Sigmoid colon (tissue), 7 donors: ENCODE results near the gene ENAH. TPM values are rescaled to one million over a fixed set of nuclear protein-coding genes. Genes with fewer than 3 reads are reported as not detected.

Source experiments
- DNase-seq: peaks from one replicate; pipeline ENCODE4 v3.0.0-alpha.2; 2019
- H3K27ac ChIP-seq, 4 donors: fragments of 200-600 bp; sonication (generic); one replicate each; pipeline ENCODE4 v1.5.1; 2016 to 2019; ENCODE audit warnings: mild to moderate bottlenecking in 1 of 4
- H3K27me3 ChIP-seq, 3 donors: fragments of 200-600 bp; sonication (generic); one replicate each; pipeline ENCODE4 v1.5.1; 2019; ENCODE audit warnings: mild to moderate bottlenecking in 1 of 3
- H3K36me3 ChIP-seq, 4 donors: fragments of 200-600 bp; sonication (generic); one replicate each; pipeline ENCODE4 v1.5.1; 2016 to 2019
- H3K4me1 ChIP-seq, 4 donors: fragments of 200-600 bp; sonication (generic); one replicate each; pipeline ENCODE4 v1.5.1; 2017 to 2019
- H3K4me3 ChIP-seq, 4 donors: fragments of 200-600 bp; sonication (generic); one replicate each; pipeline ENCODE4 v1.5.1; 2017 to 2019; ENCODE audit warnings: mild to moderate bottlenecking in 2 of 4, moderate library complexity in 1 of 4
- H3K9me3 ChIP-seq, 4 donors: fragments of 200-600 bp in 3 of 4; sonication (generic) in 3 of 4; one replicate each; pipeline versions ENCODE4 v1.5.1 to v1.6.1; 2013 to 2019
- EP300 ChIP-seq, 4 donors: sonication (generic); formaldehyde crosslinking; IDR thresholded peaks; one replicate each; pipeline ENCODE4 v1.6.1; 2017; ENCODE audit warnings: antibody characterized with exemption in 4 of 4
- POLR2A ChIP-seq, 2 donors: fragments of 450-650 bp; IDR thresholded peaks; one replicate each; pipeline ENCODE4 v1.6.1; 2016; ENCODE audit warnings: antibody characterized with exemption in 2 of 2, mild to moderate bottlenecking in 2 of 2, moderate library complexity in 2 of 2
- POLR2AphosphoS5 ChIP-seq, 4 donors: sonication (generic); formaldehyde crosslinking; IDR thresholded peaks; one replicate each; pipeline ENCODE4 v1.6.1; 2017; ENCODE audit warnings: antibody characterized with exemption in 4 of 4
- WGBS, 2 donors: extraction: QIAGEN DNeasy Blood & Tissue Kit; methylation state at CpG; one replicate each; pipeline ENCODE4 v1.1.7; 2013; 5-methylcytosine and 5-hydroxymethylcytosine counted together
- intact Hi-C: fragments of 100-400 bp; cut with DNase I; formaldehyde crosslinking; loops from one replicate; pipeline ENCODE4 v1.15.1; 2023
- polyA plus RNA-seq, 3 donors: library from polyadenylated mRNA; stranded (reverse); fragments of 200-250 nt; gene quantifications; one replicate each; pipeline ENCODE4 v1.2.3, GENCODE V29; 2013
- total RNA-seq, 4 donors: library from RNA; depleted of rRNA; stranded (reverse); fragments of >200 nt; gene quantifications; one replicate each; pipeline ENCODE4 v1.1.0, GENCODE V29; 2016
- TF ChIP-seq, protein P1 (sequence below), 4 experiments: fragments of 450-650 bp in 3 of 4; fragments of 200-600 bp in 1 of 4; IDR thresholded peaks; one replicate each; pipeline ENCODE4 v1.5.1; 2016 to 2019; ENCODE audit warnings: antibody characterized with exemption in 4 of 4, mild to moderate bottlenecking in 3 of 4, moderate library complexity in 2 of 4
- donor health status: healthy with polysubstance abuse.
- donor health status: Bipolar disorder and iron deficiency.
- donor health status: healthy.

The ENAH gene
- total and polyA plus RNA-seq, 7 donors, result 9.6 to 197 (median 92.2) TPM

DNA sequence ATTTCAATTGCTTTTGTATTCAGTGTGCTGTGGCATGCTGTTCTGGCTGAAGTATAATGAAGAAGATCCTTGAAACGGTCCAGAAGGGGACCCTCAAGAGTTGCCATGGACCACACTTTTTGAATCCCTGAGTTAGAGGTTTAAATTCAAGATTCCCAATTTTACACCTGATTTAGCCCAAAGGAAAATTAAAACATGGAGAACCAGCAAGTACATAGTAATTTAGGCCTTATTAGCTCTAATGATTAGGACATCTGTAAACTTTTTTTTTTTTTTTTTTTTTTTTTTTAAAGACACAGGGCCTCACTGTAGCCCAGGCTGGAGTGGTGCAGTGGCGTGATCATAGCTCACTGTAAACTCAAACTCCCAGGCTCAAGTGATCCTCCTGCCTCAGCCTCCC, 107.3 kb downstream of the ENAH start:
- Histone ChIP-seq H3K27me3 (no peaks in the 10 kb centered on the region), H3K36me3 (no peaks in the 10 kb centered on the region), H3K9me3 (no peaks in the 10 kb centered on the region), H3K4me1 (peaks cover 0 to 75% (median 54%) of the 10 kb centered on the region in 4 donors), H3K4me3 (no peak overlapping the region), H3K27ac (peak overlapping the region in 2 of 4 donors; percentile 63)
- no peak for DNase-seq
- WGBS, 2 donors, result 88 to 94% methylated on average over 2 of the region's 2 CpGs
- TF ChIP-seq, protein P1, sequence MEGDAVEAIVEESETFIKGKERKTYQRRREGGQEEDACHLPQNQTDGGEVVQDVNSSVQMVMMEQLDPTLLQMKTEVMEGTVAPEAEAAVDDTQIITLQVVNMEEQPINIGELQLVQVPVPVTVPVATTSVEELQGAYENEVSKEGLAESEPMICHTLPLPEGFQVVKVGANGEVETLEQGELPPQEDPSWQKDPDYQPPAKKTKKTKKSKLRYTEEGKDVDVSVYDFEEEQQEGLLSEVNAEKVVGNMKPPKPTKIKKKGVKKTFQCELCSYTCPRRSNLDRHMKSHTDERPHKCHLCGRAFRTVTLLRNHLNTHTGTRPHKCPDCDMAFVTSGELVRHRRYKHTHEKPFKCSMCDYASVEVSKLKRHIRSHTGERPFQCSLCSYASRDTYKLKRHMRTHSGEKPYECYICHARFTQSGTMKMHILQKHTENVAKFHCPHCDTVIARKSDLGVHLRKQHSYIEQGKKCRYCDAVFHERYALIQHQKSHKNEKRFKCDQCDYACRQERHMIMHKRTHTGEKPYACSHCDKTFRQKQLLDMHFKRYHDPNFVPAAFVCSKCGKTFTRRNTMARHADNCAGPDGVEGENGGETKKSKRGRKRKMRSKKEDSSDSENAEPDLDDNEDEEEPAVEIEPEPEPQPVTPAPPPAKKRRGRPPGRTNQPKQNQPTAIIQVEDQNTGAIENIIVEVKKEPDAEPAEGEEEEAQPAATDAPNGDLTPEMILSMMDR (IDR thresholded peaks at IDR 0.05), result no peak
- TF ChIP-seq POLR2AphosphoS5 (IDR thresholded peaks at IDR 0.05) (no peak), POLR2A (IDR thresholded peaks at IDR 0.05) (no peak)
- intact Hi-C loops, result no loop called here

DNA sequence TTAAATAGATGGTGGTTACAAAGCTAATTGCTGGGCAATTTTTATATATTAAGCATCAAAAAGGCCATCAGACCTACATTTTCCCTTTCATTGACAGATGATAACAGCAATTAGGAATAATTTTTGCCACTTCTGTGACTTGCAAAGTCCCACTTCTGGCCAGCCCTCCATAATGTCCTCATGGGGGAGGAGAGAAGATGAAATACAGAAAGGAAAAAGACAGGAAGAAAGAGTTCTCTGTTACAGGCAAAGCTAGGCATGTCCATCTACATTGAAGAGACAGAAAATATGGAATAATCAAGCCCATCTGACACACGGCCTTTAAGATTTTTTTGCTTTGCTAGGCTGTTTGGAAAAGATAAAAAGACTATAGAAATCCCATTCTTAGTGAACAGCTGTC, 108.0 kb downstream of the ENAH start:
- TF ChIP-seq POLR2A (IDR thresholded peaks at IDR 0.05) (no peak), EP300 (IDR thresholded peaks at IDR 0.05) (no peak), POLR2AphosphoS5 (IDR thresholded peaks at IDR 0.05) (no peak)
- H3K27ac ChIP-seq, result peak overlapping the region in 3 of 4 donors; percentile 2 to 63 (median 63)
- H3K36me3 ChIP-seq, result no peaks in the 10 kb centered on the region
- H3K4me1 ChIP-seq, result peaks cover 0 to 79% (median 59%) of the 10 kb centered on the region in 4 donors
- no peak for DNase-seq
- H3K9me3 ChIP-seq, result no peaks in the 10 kb centered on the region
- H3K27me3 ChIP-seq, result no peaks in the 10 kb centered on the region
- 76 to 84% methylated on average over 1 of the region's 1 CpG for WGBS, 2 donors
- H3K4me3 ChIP-seq, result no peak overlapping the region
- intact Hi-C loops, result no loop called here

- Histone ChIP-seq H3K9me3 (no peaks in the 10 kb centered on the region), H3K36me3 (no peaks in the 10 kb centered on the region), H3K4me3 (no peak overlapping the region), H3K27me3 (no peaks in the 10 kb centered on the region), H3K4me1 (peaks cover 0 to 81% (median 64%) of the 10 kb centered on the region in 4 donors), H3K27ac (peak overlapping the region in 2 of 4 donors; percentile 63)
- intact Hi-C loops, result no loop called here
- 64 to 80% methylated on average over 1 of the region's 1 CpG for WGBS, 2 donors
- TF ChIP-seq EP300 (IDR thresholded peaks at IDR 0.05), result no peak
- TF ChIP-seq POLR2A (IDR thresholded peaks at IDR 0.05), result no peak
- TF ChIP-seq, protein P1 (IDR thresholded peaks at IDR 0.05), result no peak
- TF ChIP-seq POLR2AphosphoS5 (IDR thresholded peaks at IDR 0.05), result no peak
- DNase-seq, result no peak
Observed at GRCh38 chr1:225544263-225544662, 108.7 kb downstream of the ENAH start.

GRCh38 chr1:225543350-225543749, 109.6 kb downstream of the ENAH start:
- Histone ChIP-seq H3K27ac (peak overlapping the region in 2 of 4 donors; percentile 63), H3K27me3 (no peaks in the 10 kb centered on the region), H3K36me3 (no peaks in the 10 kb centered on the region), H3K9me3 (no peaks in the 10 kb centered on the region), H3K4me3 (no peak overlapping the region), H3K4me1 (peaks cover 0 to 82% (median 69%) of the 10 kb centered on the region in 4 donors)
- intact Hi-C loops, result no loop called here
- TF ChIP-seq, protein P1 (IDR thresholded peaks at IDR 0.05), result no peak
- no peak for TF ChIP-seq POLR2A (IDR thresholded peaks at IDR 0.05)
- no peak for TF ChIP-seq EP300 (IDR thresholded peaks at IDR 0.05)
- no peak for TF ChIP-seq POLR2AphosphoS5 (IDR thresholded peaks at IDR 0.05)
- no peak for DNase-seq

GRCh38 chr1:225541383-225541782, 111.5 kb downstream of the ENAH start:
- no peaks in the 10 kb centered on the region for H3K36me3 ChIP-seq
- no peak overlapping the region for H3K4me3 ChIP-seq
- no peaks in the 10 kb centered on the region for H3K27me3 ChIP-seq
- peaks cover 0 to 85% (median 70%) of the 10 kb centered on the region in 4 donors for H3K4me1 ChIP-seq
- intact Hi-C loops, result no loop called here
- WGBS, 2 donors, result 93 to 94% methylated on average over 9 of the region's 9 CpGs
- TF ChIP-seq POLR2AphosphoS5 (IDR thresholded peaks at IDR 0.05) (peak; percentile 37 to 75 (median 58)), POLR2A (IDR thresholded peaks at IDR 0.05) (no peak)
- no peaks in the 10 kb centered on the region for H3K9me3 ChIP-seq
- no peak for DNase-seq
- peak overlapping the region in 3 of 4 donors; percentile 43 to 63 (median 63) for H3K27ac ChIP-seq

GRCh38 chr1:225539575-225539974, 113.3 kb downstream of the ENAH start:
- TF ChIP-seq, protein P1 (IDR thresholded peaks at IDR 0.05), result no peak
- no peak for TF ChIP-seq EP300 (IDR thresholded peaks at IDR 0.05)
- TF ChIP-seq POLR2AphosphoS5 (IDR thresholded peaks at IDR 0.05), result no peak
- no peak for TF ChIP-seq POLR2A (IDR thresholded peaks at IDR 0.05)
- Histone ChIP-seq H3K4me1 (peaks cover 0 to 88% (median 72%) of the 10 kb centered on the region in 4 donors), H3K4me3 (no peak overlapping the region), H3K36me3 (no peaks in the 10 kb centered on the region), H3K9me3 (no peaks in the 10 kb centered on the region), H3K27ac (no peak overlapping the region), H3K27me3 (no peaks in the 10 kb centered on the region)
- no peak for DNase-seq
- WGBS, 2 donors, result 86 to 94% methylated on average over 4 of the region's 4 CpGs
- intact Hi-C loops, result no loop called here
